Transverse colon (tissue), 4 donors: ENCODE results near the gene FAM118B.

Experiments used
- POLR2AphosphoS5 ChIP-seq, 3 donors: sonication (generic); formaldehyde crosslinking; IDR thresholded peaks; one replicate each; pipeline ENCODE4 v1.6.1; 2016; ENCODE audit warnings: antibody characterized with exemption in 3 of 3
- TF ChIP-seq, protein P1 (sequence below), 5 experiments: fragments of 200-600 bp in 3 of 5; fragments of 450-650 bp in 2 of 5; sonication (generic) in 3 of 5; IDR thresholded peaks; 1 replicate in 2 of 5; 2 replicates in 3 of 5; pipeline ENCODE4 v1.5.1; 2016 to 2017; ENCODE audit warnings: antibody characterized with exemption in 5 of 5, inconsistent platforms in 3 of 5, mild to moderate bottlenecking in 2 of 5, moderate library complexity in 1 of 5

DNA sequence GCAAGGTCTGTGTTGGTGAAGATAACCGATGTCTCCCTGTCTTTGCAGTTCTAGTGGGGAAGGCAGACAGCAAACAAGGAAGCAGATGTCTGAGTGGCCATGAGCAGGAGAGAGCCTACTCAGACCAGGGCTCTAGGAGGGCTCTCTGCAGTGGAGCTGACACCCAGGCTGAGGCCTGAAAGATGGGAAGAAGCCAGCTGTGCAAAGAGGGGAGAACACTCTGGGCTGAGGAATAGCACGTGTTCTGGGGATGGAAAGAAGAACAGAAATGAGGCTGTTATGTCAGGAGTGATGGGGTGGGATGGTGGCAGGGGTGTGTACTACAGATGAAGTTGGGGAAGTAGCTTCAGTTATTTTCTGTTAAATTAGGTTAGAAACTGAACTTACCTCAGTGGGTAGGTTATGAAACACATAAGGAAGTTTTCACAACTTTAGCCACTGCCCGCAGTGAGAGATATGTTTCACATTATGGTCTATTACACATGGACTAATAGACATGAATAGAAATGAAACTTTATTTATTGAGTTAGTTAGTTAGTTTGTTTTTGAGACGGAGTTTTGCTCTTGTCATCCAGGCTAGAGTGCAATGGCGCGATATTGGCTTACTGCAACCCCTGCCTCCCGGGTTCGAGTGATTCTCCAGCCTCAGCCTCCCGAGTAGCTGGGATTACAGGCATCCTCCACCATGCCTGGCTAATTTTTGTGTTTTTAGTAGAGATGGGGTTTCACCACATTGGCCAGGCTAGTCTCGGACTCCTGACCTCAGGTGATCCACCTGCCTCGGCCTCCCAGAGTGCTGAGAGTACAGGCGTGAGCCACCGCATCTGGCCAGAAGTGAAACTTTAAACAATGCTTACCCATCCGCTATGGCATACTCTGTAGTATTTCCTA is 100.1 kb downstream of the FAM118B start:
- TF ChIP-seq, protein P1, sequence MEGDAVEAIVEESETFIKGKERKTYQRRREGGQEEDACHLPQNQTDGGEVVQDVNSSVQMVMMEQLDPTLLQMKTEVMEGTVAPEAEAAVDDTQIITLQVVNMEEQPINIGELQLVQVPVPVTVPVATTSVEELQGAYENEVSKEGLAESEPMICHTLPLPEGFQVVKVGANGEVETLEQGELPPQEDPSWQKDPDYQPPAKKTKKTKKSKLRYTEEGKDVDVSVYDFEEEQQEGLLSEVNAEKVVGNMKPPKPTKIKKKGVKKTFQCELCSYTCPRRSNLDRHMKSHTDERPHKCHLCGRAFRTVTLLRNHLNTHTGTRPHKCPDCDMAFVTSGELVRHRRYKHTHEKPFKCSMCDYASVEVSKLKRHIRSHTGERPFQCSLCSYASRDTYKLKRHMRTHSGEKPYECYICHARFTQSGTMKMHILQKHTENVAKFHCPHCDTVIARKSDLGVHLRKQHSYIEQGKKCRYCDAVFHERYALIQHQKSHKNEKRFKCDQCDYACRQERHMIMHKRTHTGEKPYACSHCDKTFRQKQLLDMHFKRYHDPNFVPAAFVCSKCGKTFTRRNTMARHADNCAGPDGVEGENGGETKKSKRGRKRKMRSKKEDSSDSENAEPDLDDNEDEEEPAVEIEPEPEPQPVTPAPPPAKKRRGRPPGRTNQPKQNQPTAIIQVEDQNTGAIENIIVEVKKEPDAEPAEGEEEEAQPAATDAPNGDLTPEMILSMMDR (IDR thresholded peaks at IDR 0.05): no peak
- TF ChIP-seq POLR2AphosphoS5 (IDR thresholded peaks at IDR 0.05): no peak
